SH-SY5Y (cell line): ENCODE results near the gene SNTG2.

Experiments used
- GATA2 ChIP-seq: IDR thresholded peaks from 2 replicates; pipeline ENCODE4 v1.6.1; 2011; ENCODE audit warnings: mild to moderate bottlenecking, low read depth, low read length
- GATA3 ChIP-seq: IDR thresholded peaks from 2 replicates; pipeline ENCODE4 v1.6.1; 2011; ENCODE audit warnings: low read depth, mild to moderate bottlenecking, low read length, moderate library complexity

- no peak for TF ChIP-seq GATA2
- TF ChIP-seq GATA3, result no peak
These were observed 257.9 kb downstream of the SNTG2 start for GRCh38 chr2:1208522-1208921.
